HepG2 (cell line): ENCODE results near the gene COA3. TPM values are rescaled to one million over a fixed set of nuclear protein-coding genes. Genes with fewer than 3 reads are reported as not detected.

Experiments
- ELF1 ChIP-seq: sonication (generic); formaldehyde crosslinking; IDR thresholded peaks from 2 replicates; pipeline ENCODE4 v1.4.0; 2020; ENCODE audit warnings: missing genetic modification reagents
- FOXC1 ChIP-seq: sonication (generic); formaldehyde crosslinking; IDR thresholded peaks from 2 replicates; pipeline ENCODE4 v1.8.0; 2022; ENCODE audit warnings: mild to moderate bottlenecking, missing genetic modification reagents, borderline replicate concordance
- RAD51 ChIP-seq: fragments of 450-650 bp; IDR thresholded peaks from 2 replicates; pipeline ENCODE4 v1.6.1; 2016; ENCODE audit warnings: borderline replicate concordance
- RBM22 ChIP-seq: fragments of 200-400 bp; formaldehyde crosslinking; optimal IDR thresholded peaks from 2 replicates; pipeline ENCODE3; 2017; ENCODE audit warnings: mild to moderate bottlenecking, low read length, moderate library complexity
- ZNF530 ChIP-seq: sonication (generic); formaldehyde crosslinking; IDR thresholded peaks from 2 replicates; pipeline ENCODE4 v1.5.0; 2020; ENCODE audit warnings: low read depth, mild to moderate bottlenecking, missing genetic modification reagents
- ZNF646 ChIP-seq: sonication (generic); formaldehyde crosslinking; IDR thresholded peaks from 2 replicates; pipeline ENCODE4 v1.9.0; 2021; ENCODE audit warnings: mild to moderate bottlenecking, missing genetic modification reagents
- ZXDC ChIP-seq: sonication (generic); formaldehyde crosslinking; IDR thresholded peaks from 2 replicates; pipeline ENCODE4 v1.5.0; 2020; ENCODE audit warnings: mild to moderate bottlenecking, missing genetic modification reagents
- polyA plus RNA-seq, 8 experiments: library from polyadenylated mRNA; depleted of rRNA in 3 of 8; stranded (reverse) in 7 of 8; unstranded in 1 of 8; fragments of >200 nt; fragmentation: Illumina TruSeq in 4 of 8; extraction: Trizol in 4 of 8; gene quantifications; 2 replicates each; pipeline versions ENCODE4 v1.2.1 to v1.2.3, GENCODE V29; 2011 to 2016; ENCODE audit warnings: low read depth in 4 of 8, missing spikeins in 1 of 8, mixed read lengths in 1 of 8; ENCODE audit not compliant: insufficient read depth in 1 of 8
- total RNA-seq, 5 experiments: library from RNA; depleted of rRNA; stranded (reverse); fragments of >200 nt; fragmentation: Illumina TruSeq; extraction: Trizol; gene quantifications; 2 replicates each; pipeline ENCODE4 v1.2.3, GENCODE V29; 2016; ENCODE audit warnings: low read depth in 1 of 5
- TF ChIP-seq, protein P1 (sequence below): sonication (generic); formaldehyde crosslinking; IDR thresholded peaks from 2 replicates; pipeline ENCODE4 v1.4.0; 2020; ENCODE audit warnings: mild to moderate bottlenecking, missing genetic modification reagents, borderline replicate concordance
- TF ChIP-seq, protein P2 (sequence below): sonication (generic); formaldehyde crosslinking; IDR thresholded peaks from 2 replicates; pipeline ENCODE4 v1.8.1; 2023; ENCODE audit warnings: mild to moderate bottlenecking, inconsistent platforms, moderate library complexity, missing genetic modification reagents, borderline replicate concordance
- TF ChIP-seq, protein P3 (sequence below): sonication (generic); formaldehyde crosslinking; IDR thresholded peaks from 2 replicates; pipeline ENCODE4 v1.4.0; 2020; ENCODE audit warnings: mild to moderate bottlenecking, missing genetic modification reagents

The COA3 gene
- total and polyA plus RNA-seq, 2 of the 13 experiments (the other 11 are each of a cell fraction or from before 2014, with no cell fraction given) = 133 to 202 TPM

DNA sequence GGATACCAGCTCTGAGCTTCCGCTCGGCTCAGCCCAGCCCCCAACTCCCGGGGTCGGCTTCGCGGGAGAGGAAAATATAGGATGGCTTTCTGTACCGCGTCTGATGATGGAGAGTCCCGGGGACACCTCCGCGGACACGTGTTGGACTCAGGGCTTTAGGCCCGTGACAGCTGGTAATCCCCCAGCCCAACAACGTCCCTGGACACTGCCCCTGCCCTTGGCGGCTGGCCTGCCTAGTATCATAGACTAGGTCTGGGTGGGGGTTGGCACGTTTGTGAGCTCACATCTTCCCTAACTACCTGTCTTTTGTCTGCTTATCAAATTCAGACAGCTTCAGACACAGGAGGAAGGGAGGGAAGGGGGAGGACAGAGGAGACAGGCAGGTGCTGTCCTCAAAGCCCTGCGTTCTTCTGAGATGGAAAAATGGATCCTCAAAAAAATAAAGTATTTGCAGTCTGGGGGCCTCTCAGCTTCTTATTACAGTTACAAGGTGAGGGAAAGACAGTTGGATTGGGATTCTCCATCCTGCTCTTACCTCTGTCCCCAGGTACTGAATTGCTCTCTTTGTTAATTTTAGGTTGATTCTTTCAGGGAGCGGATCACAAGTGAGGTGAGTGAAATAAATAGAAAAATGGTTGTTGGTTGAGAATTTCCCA is 35.4 kb upstream of the COA3 start (continued):
- TF ChIP-seq, protein P1, sequence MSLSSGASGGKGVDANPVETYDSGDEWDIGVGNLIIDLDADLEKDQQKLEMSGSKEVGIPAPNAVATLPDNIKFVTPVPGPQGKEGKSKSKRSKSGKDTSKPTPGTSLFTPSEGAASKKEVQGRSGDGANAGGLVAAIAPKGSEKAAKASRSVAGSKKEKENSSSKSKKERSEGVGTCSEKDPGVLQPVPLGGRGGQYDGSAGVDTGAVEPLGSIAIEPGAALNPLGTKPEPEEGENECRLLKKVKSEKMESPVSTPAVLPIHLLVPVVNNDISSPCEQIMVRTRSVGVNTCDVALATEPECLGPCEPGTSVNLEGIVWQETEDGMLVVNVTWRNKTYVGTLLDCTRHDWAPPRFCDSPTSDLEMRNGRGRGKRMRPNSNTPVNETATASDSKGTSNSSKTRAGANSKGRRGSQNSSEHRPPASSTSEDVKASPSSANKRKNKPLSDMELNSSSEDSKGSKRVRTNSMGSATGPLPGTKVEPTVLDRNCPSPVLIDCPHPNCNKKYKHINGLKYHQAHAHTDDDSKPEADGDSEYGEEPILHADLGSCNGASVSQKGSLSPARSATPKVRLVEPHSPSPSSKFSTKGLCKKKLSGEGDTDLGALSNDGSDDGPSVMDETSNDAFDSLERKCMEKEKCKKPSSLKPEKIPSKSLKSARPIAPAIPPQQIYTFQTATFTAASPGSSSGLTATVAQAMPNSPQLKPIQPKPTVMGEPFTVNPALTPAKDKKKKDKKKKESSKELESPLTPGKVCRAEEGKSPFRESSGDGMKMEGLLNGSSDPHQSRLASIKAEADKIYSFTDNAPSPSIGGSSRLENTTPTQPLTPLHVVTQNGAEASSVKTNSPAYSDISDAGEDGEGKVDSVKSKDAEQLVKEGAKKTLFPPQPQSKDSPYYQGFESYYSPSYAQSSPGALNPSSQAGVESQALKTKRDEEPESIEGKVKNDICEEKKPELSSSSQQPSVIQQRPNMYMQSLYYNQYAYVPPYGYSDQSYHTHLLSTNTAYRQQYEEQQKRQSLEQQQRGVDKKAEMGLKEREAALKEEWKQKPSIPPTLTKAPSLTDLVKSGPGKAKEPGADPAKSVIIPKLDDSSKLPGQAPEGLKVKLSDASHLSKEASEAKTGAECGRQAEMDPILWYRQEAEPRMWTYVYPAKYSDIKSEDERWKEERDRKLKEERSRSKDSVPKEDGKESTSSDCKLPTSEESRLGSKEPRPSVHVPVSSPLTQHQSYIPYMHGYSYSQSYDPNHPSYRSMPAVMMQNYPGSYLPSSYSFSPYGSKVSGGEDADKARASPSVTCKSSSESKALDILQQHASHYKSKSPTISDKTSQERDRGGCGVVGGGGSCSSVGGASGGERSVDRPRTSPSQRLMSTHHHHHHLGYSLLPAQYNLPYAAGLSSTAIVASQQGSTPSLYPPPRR (CRISPR knock-in tag) = no peak
- TF ChIP-seq, protein P2, sequence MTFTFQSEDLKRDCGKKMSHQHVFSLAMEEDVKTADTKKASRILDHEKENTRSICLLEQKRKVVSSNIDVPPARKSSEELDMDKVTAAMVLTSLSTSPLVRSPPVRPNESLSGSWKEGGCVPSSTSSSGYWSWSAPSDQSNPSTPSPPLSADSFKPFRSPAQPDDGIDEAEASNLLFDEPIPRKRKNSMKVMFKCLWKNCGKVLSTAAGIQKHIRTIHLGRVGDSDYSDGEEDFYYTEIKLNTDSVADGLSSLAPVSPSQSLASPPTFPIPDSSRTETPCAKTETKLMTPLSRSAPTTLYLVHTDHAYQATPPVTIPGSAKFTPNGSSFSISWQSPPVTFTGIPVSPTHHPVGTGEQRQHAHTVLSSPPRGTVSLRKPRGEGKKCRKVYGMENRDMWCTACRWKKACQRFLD (CRISPR knock-in tag) = 0 out of 2 replicates have a peak, but pooled peaks have one; percentile 14
- TF ChIP-seq ZXDC = 0 out of 2 replicates have a peak, but pooled peaks have one; percentile 19
- TF ChIP-seq ZNF530 (CRISPR knock-in tag) = 0 out of 2 replicates have a peak, but pooled peaks have one; percentile 64
- no peak for TF ChIP-seq ZNF646 (CRISPR knock-in tag)
- TF ChIP-seq, protein P3, sequence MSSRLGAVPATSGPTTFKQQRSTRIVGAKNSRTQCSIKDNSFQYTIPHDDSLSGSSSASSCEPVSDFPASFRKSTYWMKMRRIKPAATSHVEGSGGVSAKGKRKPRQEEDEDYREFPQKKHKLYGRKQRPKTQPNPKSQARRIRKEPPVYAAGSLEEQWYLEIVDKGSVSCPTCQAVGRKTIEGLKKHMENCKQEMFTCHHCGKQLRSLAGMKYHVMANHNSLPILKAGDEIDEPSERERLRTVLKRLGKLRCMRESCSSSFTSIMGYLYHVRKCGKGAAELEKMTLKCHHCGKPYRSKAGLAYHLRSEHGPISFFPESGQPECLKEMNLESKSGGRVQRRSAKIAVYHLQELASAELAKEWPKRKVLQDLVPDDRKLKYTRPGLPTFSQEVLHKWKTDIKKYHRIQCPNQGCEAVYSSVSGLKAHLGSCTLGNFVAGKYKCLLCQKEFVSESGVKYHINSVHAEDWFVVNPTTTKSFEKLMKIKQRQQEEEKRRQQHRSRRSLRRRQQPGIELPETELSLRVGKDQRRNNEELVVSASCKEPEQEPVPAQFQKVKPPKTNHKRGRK (CRISPR knock-in tag) = 0 out of 2 replicates have a peak, but pooled peaks have one; percentile 16
- TF ChIP-seq FOXC1 = no peak
- peak; percentile 29 for TF ChIP-seq RBM22
- no peak for TF ChIP-seq RAD51
- TF ChIP-seq ELF1 (CRISPR knock-in tag) = no peak
